A549 (cell line): ENCODE results near the gene OR2M2. TPM values are rescaled to one million over a fixed set of nuclear protein-coding genes. Genes with fewer than 3 reads are reported as not detected.

ENCODE experiments used
- ATAC-seq, 2 experiments: fragments of 200-7000 bp in 1 of 2; fragments of >200 bp in 1 of 2; cut with Nextera tagmentation in 1 of 2; cut with Tn5 transposase in 1 of 2; 3 replicates each; pipeline versions ENCODE4 v1.8.0 to v1.9.1; 2018 to 2020; ENCODE audit warnings: mild to moderate bottlenecking in 1 of 2, moderate library complexity in 1 of 2
- CTCF ChIA-PET: fragments of 300-600 bp; sonication (Branson Sonifier 250); formaldehyde crosslinking; extraction: SDS; loops from one replicate; lab custom pipeline; 2021; ENCODE audit warnings: antibody characterized with exemption, inconsistent platforms; lab: Yijun Ruan, JAX
- POLR2A ChIA-PET: fragments of 350-600 bp; formaldehyde crosslinking; extraction: SDS; loops from one replicate; lab custom pipeline; 2021; ENCODE audit warnings: antibody characterized with exemption, inconsistent platforms; lab: Yijun Ruan, JAX
- DNase-seq, 2 experiments: peaks; one replicate each; pipeline versions ENCODE4 v3.0.0 to v3.0.0-alpha.2; 2011 to 2016; ENCODE audit warnings: low read depth in 1 of 2, low spot score in 1 of 2
- FAIRE-seq: peaks from 2 replicates; lab custom pipeline; 2011; peaks lifted over from hg19 to GRCh38; lab: Jason Lieb, UNC
- H3K27ac ChIP-seq, 2 experiments: fragments of >200 bp; sonication (Bioruptor Twin); formaldehyde crosslinking; 3 replicates each; pipeline ENCODE4 v1.5.1; 2016 to 2017
- H3K4me1 ChIP-seq: fragments of >200 bp; sonication (Bioruptor Twin); formaldehyde crosslinking; 3 replicates; pipeline ENCODE4 v1.6.1; 2016
- H3K4me2 ChIP-seq: fragments of >200 bp; sonication (Bioruptor Twin); formaldehyde crosslinking; 3 replicates; pipeline ENCODE4 v1.6.1; 2016
- H3K4me3 ChIP-seq: fragments of >200 bp; sonication (Bioruptor Twin); formaldehyde crosslinking; 3 replicates; pipeline ENCODE4 v1.5.1; 2016
- H3K9me3 ChIP-seq: fragments of >200 bp; sonication (Bioruptor Twin); formaldehyde crosslinking; 3 replicates; pipeline ENCODE4 v1.6.1; 2016
- BCL3 ChIP-seq: fragments of >200 bp; sonication (Bioruptor Twin); formaldehyde crosslinking; IDR thresholded peaks from 3 replicates; pipeline ENCODE4 v1.6.1; 2016
- CBX2 ChIP-seq: fragments of 200-600 bp; sonication (generic); IDR thresholded peaks from 2 replicates; pipeline ENCODE4 v1.6.1; 2016; ENCODE audit warnings: low read depth, mild to moderate bottlenecking, borderline replicate concordance
- CBX8 ChIP-seq: fragments of 200-600 bp; sonication (generic); IDR thresholded peaks from 2 replicates; pipeline ENCODE4 v1.6.1; 2016
- EP300 ChIP-seq, 2 experiments: fragments of >200 bp; sonication (Bioruptor Twin); formaldehyde crosslinking; IDR thresholded peaks; 2 replicates in 1 of 2; 3 replicates in 1 of 2; pipeline ENCODE4 v1.6.1; 2016 to 2017
- FOXS1 ChIP-seq: fragments of 250-450 bp; sonication (Bioruptor Pico); IDR thresholded peaks from 2 replicates; pipeline ENCODE4 v1.5.0; 2020; ENCODE audit warnings: mild to moderate bottlenecking, moderate library complexity
- HMGXB4 ChIP-seq: fragments of 250-450 bp; sonication (Bioruptor Pico); IDR thresholded peaks from 2 replicates; pipeline ENCODE4 v1.5.0; 2021; ENCODE audit warnings: mild to moderate bottlenecking, moderate library complexity, borderline replicate concordance
- JUNB ChIP-seq: fragments of >200 bp; sonication (Bioruptor Twin); formaldehyde crosslinking; IDR thresholded peaks from 2 replicates; pipeline ENCODE4 v1.6.1; 2016
- MAX ChIP-seq: IDR thresholded peaks from 2 replicates; pipeline ENCODE4 v1.6.1; 2012
- MYC ChIP-seq: IDR thresholded peaks from 2 replicates; pipeline ENCODE4 v1.6.1; 2012; ENCODE audit warnings: mild to moderate bottlenecking, inconsistent platforms, low read length, improper control_type of control experiment, borderline replicate concordance
- NFE2L2 ChIP-seq: fragments of 150-350 bp; conservative IDR thresholded peaks from 2 replicates; pipeline ENCODE4 v1.6.1; 2014; ENCODE audit warnings: low read length
- NR3C1 ChIP-seq: fragments of >200 bp; sonication (Bioruptor Twin); formaldehyde crosslinking; IDR thresholded peaks from 3 replicates; pipeline ENCODE4 v1.6.1; 2017
- PBX3 ChIP-seq: IDR thresholded peaks from 2 replicates; pipeline ENCODE4 v1.6.1; 2012
- RARB ChIP-seq: fragments of 250-450 bp; sonication (Bioruptor Pico); IDR thresholded peaks from 2 replicates; pipeline ENCODE4 v1.8.0; 2021; ENCODE audit warnings: mild to moderate bottlenecking, moderate library complexity
- REST ChIP-seq: fragments of 200-600 bp; sonication (generic); IDR thresholded peaks from 2 replicates; pipeline ENCODE4 v1.6.1; 2016; ENCODE audit warnings: antibody characterized with exemption, mild to moderate bottlenecking, moderate library complexity
- RFX5 ChIP-seq: fragments of 450-650 bp; IDR thresholded peaks from 2 replicates; pipeline ENCODE4 v1.7.1; 2014; ENCODE audit warnings: antibody characterized with exemption, mild to moderate bottlenecking, moderate library complexity
- RNF2 ChIP-seq: fragments of 200-600 bp; sonication (generic); IDR thresholded peaks from 2 replicates; pipeline ENCODE4 v1.6.1; 2016; ENCODE audit warnings: low read depth, mild to moderate bottlenecking, antibody characterized with exemption, moderate library complexity, borderline replicate concordance
- SMC3 ChIP-seq: fragments of >200 bp; sonication (Bioruptor Twin); formaldehyde crosslinking; IDR thresholded peaks from 3 replicates; pipeline ENCODE4 v1.6.1; 2018; ENCODE audit warnings: inconsistent platforms
- TFCP2L1 ChIP-seq: fragments of 250-450 bp; sonication (Bioruptor Pico); IDR thresholded peaks from 2 replicates; pipeline ENCODE4 v1.5.0; 2021; ENCODE audit warnings: mild to moderate bottlenecking
- TP53 ChIP-seq: fragments of 250-450 bp; sonication (Bioruptor Pico); IDR thresholded peaks from 2 replicates; pipeline ENCODE4 v1.5.0; 2021; ENCODE audit warnings: mild to moderate bottlenecking, moderate library complexity
- USF2 ChIP-seq: fragments of 450-650 bp; IDR thresholded peaks from 2 replicates; pipeline ENCODE4 v1.6.1; 2014; ENCODE audit warnings: antibody characterized with exemption
- ZNF302 ChIP-seq: fragments of 250-450 bp; sonication (Bioruptor Pico); IDR thresholded peaks from 2 replicates; pipeline ENCODE4 v1.9.0; 2021; ENCODE audit warnings: inconsistent platforms, mild to moderate bottlenecking, moderate library complexity
- ZSCAN20 ChIP-seq: fragments of 250-450 bp; sonication (Bioruptor Pico); IDR thresholded peaks from 2 replicates; pipeline ENCODE4 v1.8.0; 2022; ENCODE audit warnings: mild to moderate bottlenecking, moderate library complexity
- WGBS: methylation state at CpG from one replicate; pipeline ENCODE4 v1.1.6; 2017; ENCODE audit errors: missing lambda C conversion rate; 5-methylcytosine and 5-hydroxymethylcytosine counted together
- polyA plus RNA-seq, 4 experiments: library from polyadenylated mRNA; depleted of rRNA in 3 of 4; stranded (reverse); fragments of >200 nt; fragmentation: RNase III in 1 of 4; extraction: RNeasy Plus Mini Kit Qiagen cat#74134 plus additional on column Dnase treatment in 1 of 4; gene quantifications; 2 replicates in 3 of 4; 3 replicates in 1 of 4; pipeline ENCODE4 v1.2.3, GENCODE V29; 2011 to 2017

Gene OR2M2
- polyA plus RNA-seq, 2 of the 4 experiments (the other 2 are of a cell fraction), result not detected

GRCh38 chr1:248155927-248156326 lies 18.7 kb upstream of the OR2M2 start:
- POLR2A ChIA-PET, result no interaction called here
- Histone ChIP-seq H3K4me1 (no peaks in the 10 kb centered on the region), H3K27ac (no peak overlapping the region), H3K4me3 (no peak overlapping the region), H3K4me2 (no peak overlapping the region), H3K9me3 (0 out of 3 replicates have a peak, but pooled peaks cover 4% of the 10 kb centered on the region)
- 4% methylated on average over 1 of the region's 1 CpG for WGBS
- ATAC-seq, result no peak
- no peak for DNase-seq
- CTCF ChIA-PET, result no interaction called here
- no peak for FAIRE-seq
- TF ChIP-seq CBX2 (no peak), FOXS1 (CRISPR knock-in tag) (no peak), ZSCAN20 (no peak), USF2 (no peak), PBX3 (no peak), EP300 (IDR thresholded peaks at IDR 0.05) (no peak), RNF2 (no peak), TFCP2L1 (no peak), MAX (no peak), CBX8 (no peak), JUNB (no peak), REST (no peak), ZNF302 (CRISPR knock-in tag) (no peak), BCL3 (no peak), MYC (no peak), SMC3 (no peak), NR3C1 (no peak), NFE2L2 (no peak)

- POLR2A ChIA-PET, result no interaction called here
- no peak for FAIRE-seq
- no peak overlapping the region for H3K4me2 ChIP-seq
- 1% methylated on average over 4 of the region's 4 CpGs for whole genome bisulfite sequencing
- no peak overlapping the region for H3K27ac ChIP-seq
- ATAC-seq, result no peak
- peaks cover 4% of the 10 kb centered on the region; the same call in 1 of the 3 replicates for H3K9me3 ChIP-seq
- H3K4me3 ChIP-seq, result no peak overlapping the region
- TF ChIP-seq RARB (CRISPR knock-in tag) (no peak), HMGXB4 (no peak), JUNB (no peak), TP53 (CRISPR knock-in tag) (no peak), USF2 (no peak), NR3C1 (no peak), RFX5 (no peak)
- TF ChIP-seq, all 56 proteins: peak for 0
- no peaks in the 10 kb centered on the region for H3K4me1 ChIP-seq
- DNase-seq, result no peak
- CTCF ChIA-PET, result no interaction called here
Observed at GRCh38 chr1:248158758-248159157, 15.9 kb upstream of the OR2M2 start.
